ACHN (cell line): ENCODE measurements around the gene PIK3C3.

Experiments used
- DNase-seq: peaks from one replicate; pipeline ENCODE4 v3.0.0-alpha.2; 2015
- in situ Hi-C: cut with HindIII; loops from 2 replicates; pipeline ENCODE4 v1.10.0; 2017; ENCODE audit warnings: low sequenced_read_pairs, low pct_ligation_motif_present, low pct_unique_long_range_greater_than_20kb

PIK3C3 gene

DNA sequence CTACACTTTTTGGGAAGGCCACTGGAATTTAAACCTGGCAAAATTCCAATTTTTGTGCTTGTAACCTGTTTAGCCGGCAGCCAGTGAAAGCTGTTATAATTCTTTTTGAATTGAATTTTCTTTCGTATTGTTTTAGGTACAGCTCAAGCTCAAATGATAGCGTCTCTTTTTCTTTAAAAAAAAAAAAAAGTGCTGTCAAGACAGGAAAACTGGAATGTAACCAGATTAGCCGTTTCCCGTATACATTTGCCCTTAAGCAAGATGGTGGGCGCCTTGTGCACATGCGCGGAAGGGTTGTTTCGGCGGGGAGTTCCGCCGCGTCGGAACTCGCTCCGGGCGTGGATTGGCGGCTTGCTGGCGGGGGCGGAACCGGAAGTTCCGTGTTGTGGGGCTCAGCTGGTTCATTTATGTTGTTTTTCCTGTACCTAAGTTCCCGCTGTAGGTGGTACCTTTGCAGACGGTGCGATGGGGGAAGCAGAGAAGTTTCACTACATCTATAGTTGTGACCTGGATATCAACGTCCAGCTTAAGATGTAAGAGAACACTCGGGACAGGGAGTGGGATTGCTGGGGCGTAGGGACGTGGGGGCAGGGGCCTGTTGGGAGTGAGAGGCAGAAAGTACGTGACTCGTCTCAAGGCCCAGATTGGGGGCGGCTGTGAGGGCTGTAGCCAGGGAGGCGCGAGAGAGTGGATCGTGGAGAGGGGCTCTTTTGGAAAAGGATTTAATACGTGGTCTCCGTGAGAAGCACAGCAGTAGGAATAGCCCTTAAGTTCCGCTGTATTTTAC is at the start of gene PIK3C3:
PIK3C3 (plus strand) TSS at position 408 of the 787 bp plus-strand sequence; CDS start at position 466, 58 bp downstream.
- DNase-seq, result peak; percentile 94
- in situ Hi-C loops, result no loop called here

DNA sequence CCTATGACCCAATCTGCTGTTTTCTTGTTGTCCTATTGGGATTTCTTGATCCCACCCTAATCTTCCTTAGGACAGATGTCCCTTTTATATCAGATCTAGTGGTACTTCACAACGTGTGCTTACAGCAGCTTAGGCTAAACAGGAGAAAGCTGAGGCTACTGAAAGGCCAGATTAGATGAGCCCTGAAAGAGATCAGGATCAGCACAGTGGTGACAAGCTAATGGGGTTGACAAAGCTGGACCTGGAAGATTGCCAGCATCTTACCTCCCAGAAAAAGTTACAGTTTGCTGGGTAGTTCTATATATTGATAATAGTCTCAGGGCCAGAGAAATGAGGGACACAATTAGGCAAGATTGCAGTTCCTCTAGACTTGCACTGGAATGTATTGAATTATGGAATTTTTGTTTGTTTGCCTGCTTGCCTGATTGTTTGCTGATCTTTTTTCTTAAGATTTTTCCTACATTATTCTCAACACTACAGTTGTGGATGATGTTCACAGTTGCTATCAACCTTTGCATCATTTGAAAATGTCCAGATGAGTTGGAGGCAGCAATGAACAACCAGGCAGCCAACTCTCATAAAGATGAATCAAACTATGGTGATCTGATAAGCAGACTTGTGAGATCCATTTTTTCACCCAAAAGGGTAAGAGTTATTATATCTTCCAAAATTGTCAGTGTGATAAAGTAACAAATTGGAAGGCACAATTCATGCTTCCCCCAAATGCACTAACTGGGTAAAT is 49.1 kb upstream of the PIK3C3 start:
- no peak for DNase-seq
- in situ Hi-C loops, result no loop called here

DNA sequence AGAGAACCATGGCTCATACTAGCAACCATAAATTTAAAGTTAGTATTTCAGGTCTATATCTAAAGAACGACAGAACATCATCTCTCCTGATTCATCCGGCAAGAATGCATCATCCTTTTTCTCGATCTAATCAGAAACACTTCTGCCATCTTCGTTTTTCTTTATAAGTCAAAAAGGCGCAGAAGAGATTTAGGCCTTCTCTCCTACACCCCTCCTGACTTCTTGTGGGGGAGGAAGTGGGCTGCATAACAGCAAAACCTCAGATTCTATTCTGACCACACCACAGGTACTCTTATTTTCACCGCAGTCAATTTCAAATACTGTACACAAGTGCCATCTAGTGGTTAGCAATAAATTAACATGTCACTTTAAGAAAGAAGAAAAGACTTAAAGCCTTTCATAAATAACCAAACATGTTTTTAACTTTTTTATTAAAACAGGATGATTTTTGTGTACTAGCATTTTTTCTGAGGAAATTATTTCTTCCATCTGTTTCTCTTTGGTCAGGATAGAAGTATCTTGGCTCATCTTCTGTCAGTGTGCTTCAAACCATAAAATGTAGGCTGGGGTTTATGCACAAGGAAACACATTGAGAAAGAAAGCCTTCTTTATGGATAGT is 48.4 kb upstream of the PIK3C3 start:
- DNase-seq, result peak; percentile 42
- in situ Hi-C loops, result no loop called here

DNA sequence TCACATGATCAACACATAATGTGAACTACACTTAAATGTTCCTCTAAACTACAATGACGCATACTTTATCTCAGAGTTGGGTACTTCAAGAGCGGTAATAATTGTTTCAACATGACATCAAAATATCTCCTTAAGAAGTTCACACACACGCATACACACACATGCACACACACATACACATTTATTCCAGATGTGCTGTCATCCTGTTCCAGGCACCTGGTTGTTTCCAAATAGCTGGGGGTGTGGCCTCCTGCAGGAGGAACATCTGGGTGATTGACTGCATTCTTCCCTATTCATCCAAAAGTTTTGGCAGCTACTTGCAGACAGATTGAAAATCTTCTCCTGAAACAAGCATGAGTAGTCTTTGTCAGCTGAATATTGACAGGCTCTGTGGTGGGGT is 37.9 kb upstream of the PIK3C3 start:
- no peak for DNase-seq
- in situ Hi-C loops, result no loop called here

DNA sequence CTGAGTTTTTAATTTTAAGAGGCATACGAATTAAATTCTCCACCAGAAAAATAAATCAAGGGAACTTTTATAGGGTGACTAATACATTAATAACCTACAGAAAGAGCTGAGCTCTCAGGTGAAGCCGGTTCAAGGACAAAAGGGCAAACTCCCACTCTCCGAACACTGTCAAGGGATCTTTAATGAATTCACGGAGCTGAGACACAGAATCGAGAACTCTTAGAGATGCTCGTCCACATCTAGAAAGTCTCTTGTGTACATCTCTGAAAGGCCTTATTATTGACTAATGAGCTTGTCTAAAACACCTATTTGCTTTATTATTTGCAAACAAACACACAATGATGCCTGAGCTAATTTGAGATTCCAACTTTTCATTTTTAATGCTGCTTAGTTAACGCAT is 33.3 kb upstream of the PIK3C3 start:
- DNase-seq, result no peak
- in situ Hi-C loops, result no loop called here

DNA sequence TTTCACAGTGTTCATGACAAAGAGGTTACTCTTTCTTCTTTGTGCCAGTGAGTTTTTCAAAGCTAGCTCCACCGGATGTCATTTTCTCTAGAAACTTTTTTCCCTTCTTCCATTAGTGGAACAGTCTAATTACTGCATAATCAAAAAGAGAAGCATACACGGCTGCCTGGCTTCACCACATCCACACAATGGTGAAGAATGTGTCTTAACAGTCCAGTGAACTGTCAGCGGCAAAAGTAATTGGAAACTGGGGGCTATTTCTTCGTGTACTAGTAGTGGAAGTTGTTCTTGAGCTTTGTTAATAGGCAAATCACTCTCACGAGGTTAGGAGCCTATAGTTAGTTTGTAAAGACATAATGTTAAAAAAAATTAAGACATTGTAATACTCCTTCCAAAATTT is 32.9 kb upstream of the PIK3C3 start:
- no peak for DNase-seq
- in situ Hi-C loops, result no loop called here

DNA sequence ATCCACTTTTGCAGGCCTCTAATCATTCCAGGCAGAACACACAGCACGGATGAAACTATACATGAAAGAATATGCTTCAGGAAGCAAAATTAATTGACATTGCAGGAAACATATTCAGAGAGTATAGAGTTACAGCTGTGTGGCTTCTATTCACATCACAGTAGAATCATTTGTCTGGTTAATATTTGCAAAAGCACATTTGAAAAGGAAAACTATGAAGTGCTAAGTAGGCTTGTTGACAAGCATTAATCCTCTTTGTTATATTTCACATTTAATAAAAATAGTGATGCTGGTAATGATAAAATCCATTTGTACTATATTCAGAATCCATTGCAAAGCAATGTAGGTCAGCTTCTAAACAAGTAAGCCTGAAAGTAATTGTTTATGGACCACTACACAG is 32.2 kb upstream of the PIK3C3 start:
- in situ Hi-C loops, result no loop called here
- no peak for DNase-seq

DNA sequence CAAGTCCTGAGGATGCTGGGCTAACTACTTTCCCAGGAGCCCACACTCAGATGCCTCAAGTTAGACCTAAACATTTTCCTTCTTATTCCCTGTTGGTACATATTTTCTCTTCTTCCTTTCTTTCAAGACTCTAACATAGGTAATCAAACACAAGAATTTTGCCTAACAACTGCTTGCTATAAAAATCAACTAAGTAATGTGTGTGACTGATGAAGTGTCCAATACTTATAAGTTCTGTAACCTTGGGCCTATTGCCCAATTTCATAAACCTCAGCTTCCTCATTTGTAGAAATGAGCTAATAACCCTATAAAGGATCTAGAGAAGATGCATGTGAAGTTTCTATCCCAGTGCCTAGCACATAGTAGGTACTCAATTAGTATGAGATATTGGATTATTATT is 31.6 kb upstream of the PIK3C3 start:
- DNase-seq, result no peak

DNA sequence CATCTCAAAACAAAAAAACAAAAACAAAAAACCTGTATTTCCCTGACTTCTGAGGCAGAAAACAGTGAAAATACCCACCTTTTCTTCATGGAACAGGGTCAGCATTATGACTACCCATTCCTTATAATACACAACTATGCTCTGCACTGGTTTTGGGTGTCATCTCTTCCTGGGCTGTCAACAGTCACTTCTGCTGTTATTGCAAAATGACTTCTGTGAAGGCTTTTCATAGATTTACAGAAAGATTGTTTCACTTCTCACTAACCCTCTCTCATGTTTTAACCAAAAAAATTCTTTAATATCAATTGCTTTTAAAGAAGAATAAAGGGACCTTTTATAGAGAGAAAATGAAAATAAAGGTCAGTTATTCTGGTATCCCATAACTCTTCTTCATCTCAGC is 26.5 kb upstream of the PIK3C3 start:
- in situ Hi-C loops, result no loop called here
- no peak for DNase-seq

More for the DNA sequence above, 31.6 kb upstream of the PIK3C3 start:
- in situ Hi-C loops, result no loop called here

DNA sequence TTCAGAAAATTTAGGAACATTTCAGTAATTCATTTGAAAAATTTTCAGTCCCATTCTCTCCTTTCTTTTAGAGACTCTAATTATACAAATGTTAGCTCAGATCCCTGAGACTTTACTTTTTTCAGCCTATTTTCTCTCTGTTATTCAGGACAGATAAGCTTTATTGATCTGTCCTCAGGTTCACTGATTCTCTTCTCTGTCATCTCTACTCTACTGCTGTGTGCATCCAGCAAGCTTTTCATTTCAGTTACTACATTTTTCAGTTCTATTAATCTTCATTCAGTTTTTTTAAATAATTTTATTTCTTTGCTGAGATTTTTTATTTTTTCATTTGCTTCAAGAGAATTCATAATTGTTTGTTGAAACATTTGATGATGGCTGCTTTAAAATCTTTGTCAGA is 22.1 kb upstream of the PIK3C3 start:
- in situ Hi-C loops, result no loop called here
- no peak for DNase-seq

DNA sequence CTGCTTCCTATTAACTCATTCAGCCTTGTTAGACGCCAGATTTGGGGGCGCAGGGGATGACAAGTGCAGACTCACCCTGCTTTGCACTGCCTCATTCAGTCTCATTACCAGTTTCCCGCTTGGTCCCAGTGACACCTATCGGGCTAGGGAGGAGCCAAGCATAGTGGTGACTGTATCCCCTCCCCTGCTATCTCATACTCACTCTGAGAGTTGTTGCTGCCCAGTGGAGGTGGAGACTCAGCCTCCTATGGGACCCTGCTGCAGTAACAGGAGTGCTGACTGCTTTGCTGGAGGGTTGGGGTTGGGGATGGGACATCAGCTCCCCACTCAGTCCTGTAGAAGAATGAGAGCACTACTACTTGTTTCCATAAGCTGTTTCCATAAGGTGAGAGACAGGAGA is 21.3 kb upstream of the PIK3C3 start:
- in situ Hi-C loops, result no loop called here
- no peak for DNase-seq

DNA sequence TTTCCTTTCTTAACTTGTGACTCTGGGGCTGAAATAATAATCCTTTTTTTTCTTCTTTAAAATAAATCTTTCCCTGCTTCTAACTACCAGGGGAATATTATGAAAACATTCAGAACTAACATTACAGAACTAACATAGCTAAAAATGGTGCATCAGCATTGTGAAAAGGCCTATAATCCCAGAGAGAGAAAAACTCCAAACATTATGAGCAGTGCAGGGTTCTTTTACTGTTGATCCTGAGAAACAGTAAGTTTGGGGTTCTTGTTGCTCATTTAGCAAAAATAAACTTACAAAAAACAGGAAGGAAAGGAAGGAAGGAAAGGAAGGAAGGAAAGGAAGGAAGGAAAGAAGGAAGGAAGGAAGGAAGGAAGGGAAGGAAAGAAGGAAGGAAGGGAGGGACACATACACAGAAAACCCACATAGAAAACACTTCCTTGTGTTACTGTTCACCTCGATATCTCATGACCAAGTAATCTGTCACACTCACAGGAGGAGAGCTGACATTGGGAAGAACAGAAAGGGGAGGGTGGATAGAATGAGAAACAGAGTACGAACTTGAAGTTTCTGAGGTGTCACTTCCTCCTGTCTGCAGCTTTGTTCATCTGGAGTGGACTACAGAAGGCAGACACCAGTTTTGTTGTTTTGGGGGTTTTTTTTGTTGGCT is 18.4 kb upstream of the PIK3C3 start:
- DNase-seq, result no peak
- in situ Hi-C loops, result no loop called here

DNA sequence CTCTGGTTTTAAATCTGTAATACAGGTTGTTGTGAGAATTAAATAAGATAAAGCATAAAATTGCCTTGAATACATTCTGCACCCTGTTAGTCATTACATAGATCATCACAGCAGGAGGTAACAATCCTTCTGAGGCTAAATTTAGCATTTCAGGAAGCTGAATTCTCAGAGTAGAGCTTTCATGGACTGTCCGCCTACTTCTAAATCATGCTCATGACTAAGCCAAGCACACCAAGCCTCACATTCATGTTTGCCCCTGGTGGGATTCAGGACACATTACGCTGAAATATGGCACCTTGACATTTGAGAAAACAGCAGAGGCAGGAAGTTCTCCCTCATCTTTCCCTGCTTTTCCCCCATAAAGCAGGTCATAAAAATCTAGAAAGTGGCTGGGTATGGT is 16.6 kb upstream of the PIK3C3 start:
- DNase-seq, result peak; percentile 47
- in situ Hi-C loops, result no loop called here

DNA sequence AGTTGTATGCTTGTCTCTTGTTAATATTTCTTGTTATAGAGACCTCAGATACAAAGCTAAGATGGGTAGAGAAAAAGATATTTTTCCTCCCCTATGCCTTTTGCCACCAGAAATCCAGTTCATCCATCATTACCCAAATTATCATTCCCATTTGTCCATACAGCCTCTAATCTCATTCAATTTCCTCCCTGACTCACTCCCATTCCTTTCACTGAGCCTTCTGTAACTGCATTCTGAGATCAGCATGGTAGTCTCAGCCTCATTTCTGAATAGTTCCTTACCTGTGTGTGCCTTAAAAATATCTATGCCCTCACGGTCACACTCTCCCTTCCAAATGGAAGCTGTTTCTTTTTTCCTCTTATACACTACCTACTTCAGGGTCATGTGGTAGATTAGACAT is 15.7 kb upstream of the PIK3C3 start:
- in situ Hi-C loops, result no loop called here

DNA sequence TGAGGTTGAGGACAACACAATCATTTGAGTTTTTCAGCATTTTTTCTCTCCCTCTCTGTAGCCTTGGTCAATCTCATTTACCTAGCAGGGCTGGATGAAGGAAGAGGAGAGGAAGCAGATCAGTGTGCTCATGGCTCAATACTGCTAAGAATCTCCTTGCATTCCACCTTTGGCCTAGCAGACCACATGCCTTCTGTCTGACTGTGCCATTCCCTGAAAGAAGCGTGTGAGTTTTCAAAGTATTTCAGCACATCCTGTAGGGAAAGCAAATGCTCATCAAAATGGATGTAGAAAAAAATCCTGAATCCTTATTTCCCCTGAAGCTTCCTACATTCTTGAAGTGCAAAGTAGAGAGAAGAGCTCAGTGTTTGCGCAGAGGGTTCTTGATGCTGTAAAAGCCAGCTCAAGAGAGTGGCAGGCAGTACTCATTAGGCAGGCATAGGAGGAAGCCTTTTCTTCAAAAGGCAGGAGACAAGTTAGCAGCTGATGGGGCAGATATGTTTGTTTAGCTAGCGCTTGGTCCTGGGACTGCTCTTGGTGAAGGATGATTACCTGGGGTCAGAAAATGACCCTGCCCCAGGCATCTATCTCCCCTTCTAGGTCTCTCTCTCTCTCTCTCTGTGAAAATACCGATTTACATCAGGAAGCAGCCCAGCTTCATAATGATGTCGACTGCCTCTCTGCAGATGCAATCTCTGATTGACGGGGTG is 14.4 kb upstream of the PIK3C3 start:
- DNase-seq, result peak; percentile 89
- in situ Hi-C loops, result no loop called here

More for the DNA sequence above, 15.7 kb upstream of the PIK3C3 start:
- no peak for DNase-seq

DNA sequence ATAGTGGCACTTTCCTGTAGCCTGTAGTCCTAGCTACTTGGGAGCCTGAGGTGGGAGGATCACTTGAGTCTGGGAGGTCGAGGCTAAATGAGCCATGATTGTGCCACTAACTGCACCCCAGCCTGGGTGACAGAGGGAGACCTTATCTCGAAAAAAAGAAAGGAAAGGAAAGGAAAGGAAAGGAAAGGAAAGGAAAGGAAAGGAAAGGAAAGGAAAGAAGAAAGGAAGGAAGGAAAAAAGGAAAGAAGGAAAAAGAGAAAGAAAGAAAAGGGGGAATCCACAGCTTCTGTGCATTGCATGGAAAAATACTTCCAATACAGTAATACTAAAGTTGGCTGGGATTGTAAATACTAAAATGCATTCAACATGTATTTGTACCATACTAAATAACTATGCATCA is 12.8 kb upstream of the PIK3C3 start:
- in situ Hi-C loops, result no loop called here
- DNase-seq, result no peak

DNA sequence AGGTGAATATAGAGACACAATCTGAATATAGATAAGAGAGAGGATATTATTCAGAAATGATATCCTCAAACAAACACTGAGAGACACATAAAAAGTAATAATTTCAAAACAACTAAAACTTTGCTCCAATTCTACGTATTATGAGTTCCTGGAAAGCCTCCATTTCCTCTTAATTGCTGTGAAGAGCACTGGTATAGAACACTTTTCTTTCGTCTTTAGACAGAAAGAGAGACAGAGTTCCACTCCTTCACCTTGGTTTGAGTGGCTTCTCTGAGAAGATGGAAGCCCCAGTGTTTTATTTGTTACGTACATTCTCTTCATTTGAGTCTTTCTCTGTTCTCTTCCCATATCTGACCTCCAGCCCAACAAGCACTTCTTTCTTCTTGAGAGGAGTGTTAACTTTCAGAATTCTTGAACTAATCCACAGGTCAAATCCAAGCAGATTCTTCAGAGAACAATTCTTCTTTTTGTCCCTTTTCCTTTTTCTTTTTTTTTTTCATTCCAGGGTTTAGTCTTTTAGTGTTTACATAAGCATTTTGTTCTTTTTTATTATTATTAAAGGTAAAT is 6.4 kb upstream of the PIK3C3 start:
- DNase-seq, result no peak
- in situ Hi-C loops, result no loop called here

DNA sequence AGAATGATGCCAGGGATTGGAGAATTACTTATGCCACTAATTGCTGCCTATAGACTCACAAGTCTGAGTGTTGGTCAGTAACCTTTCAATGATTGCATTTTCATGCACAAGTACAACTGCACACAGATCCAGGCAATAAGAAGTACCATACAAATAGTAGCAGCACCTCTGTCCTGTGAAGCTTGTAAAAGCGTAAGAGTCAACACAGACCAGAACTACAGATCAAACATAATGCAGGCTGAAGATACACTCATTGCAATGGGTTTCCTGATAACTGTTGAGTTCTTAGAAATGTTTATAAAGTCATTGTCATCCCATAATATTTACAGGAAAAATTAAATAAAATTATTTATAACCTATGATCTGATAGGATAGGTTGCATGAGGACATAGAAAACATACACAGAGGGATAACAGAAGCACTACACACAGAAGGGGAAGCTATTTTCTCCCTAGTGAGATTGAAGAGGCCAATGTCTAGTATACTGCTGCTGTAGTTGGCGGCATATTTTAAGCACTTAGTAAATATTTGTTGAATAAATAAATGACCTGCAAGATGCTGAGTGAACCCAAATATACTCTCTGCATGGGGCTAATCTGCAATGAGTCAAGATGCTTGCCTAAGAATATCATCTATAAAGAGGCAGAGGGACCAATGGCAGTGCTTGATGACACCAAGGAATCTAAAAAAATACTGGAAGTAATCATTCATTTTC is 5.7 kb upstream of the PIK3C3 start:
- in situ Hi-C loops, result no loop called here
- no peak for DNase-seq
